Loucy (cell line): Measurements from ENCODE around the gene LILRB2.
A peak's percentile ranks its signal among the peaks of the same experiment; 100 is the strongest.

Experiments used
- H2AFZ ChIP-seq: fragments of 200-600 bp; sonication (generic); 2 replicates; pipeline ENCODE4 v1.6.0; 2016; ENCODE audit warnings: antibody characterized with exemption, mild to moderate bottlenecking, low read length, moderate library complexity
- H3F3A ChIP-seq: fragments of 200-600 bp; 2 replicates; pipeline ENCODE4 v1.6.0; 2016; ENCODE audit warnings: antibody characterized with exemption, low read depth, mild to moderate bottlenecking
- H3K27me3 ChIP-seq: fragments of 200-600 bp; sonication (generic); 2 replicates; pipeline ENCODE4 v1.6.1; 2014; ENCODE audit warnings: low read length, mild to moderate bottlenecking; ENCODE audit not compliant: insufficient read depth, poor library complexity, severe bottlenecking
- H3K36me3 ChIP-seq: fragments of 200-600 bp; sonication (generic); 2 replicates; pipeline ENCODE4 v1.6.1; 2016; ENCODE audit warnings: low read length; ENCODE audit not compliant: insufficient read depth
- H3K4me1 ChIP-seq: fragments of 200-600 bp; sonication (generic); 2 replicates; pipeline ENCODE4 v1.5.1; 2014; ENCODE audit warnings: low read length, mild to moderate bottlenecking; ENCODE audit not compliant: insufficient read depth, poor library complexity, severe bottlenecking
- H3K4me2 ChIP-seq: fragments of 200-600 bp; sonication (generic); 2 replicates; pipeline ENCODE4 v1.6.0; 2014; ENCODE audit warnings: antibody characterized with exemption, low read length, low read depth, mild to moderate bottlenecking; ENCODE audit not compliant: poor library complexity, severe bottlenecking
- H3K4me3 ChIP-seq: fragments of 200-600 bp; sonication (generic); 2 replicates; pipeline ENCODE4 v1.5.1; 2014; ENCODE audit warnings: low read length, mild to moderate bottlenecking, mixed read lengths; ENCODE audit not compliant: poor library complexity, severe bottlenecking
- H3K79me2 ChIP-seq: fragments of 200-600 bp; sonication (generic); 2 replicates; pipeline ENCODE4 v1.6.1; 2014; ENCODE audit warnings: low read length; ENCODE audit not compliant: insufficient read depth
- H3K9ac ChIP-seq: fragments of 200-600 bp; sonication (generic); 2 replicates; pipeline ENCODE4 v1.6.0; 2014; ENCODE audit warnings: mild to moderate bottlenecking, low read depth, low read length, moderate library complexity; ENCODE audit not compliant: poor library complexity, severe bottlenecking
- H3K9me2 ChIP-seq: fragments of 200-600 bp; sonication (generic); replicated peaks from 2 replicates; pipeline ENCODE4 v1.6.1; 2016; ENCODE audit warnings: low read depth, low read length, mixed read lengths
- H3K9me3 ChIP-seq: fragments of 200-600 bp; sonication (generic); 2 replicates; pipeline ENCODE4 v1.6.1; 2014; ENCODE audit warnings: mild to moderate bottlenecking, antibody characterized with exemption, low read length, low read depth; ENCODE audit not compliant: insufficient read depth
- H4K20me1 ChIP-seq: fragments of 200-600 bp; sonication (generic); 2 replicates; pipeline ENCODE4 v1.6.0; 2014; ENCODE audit warnings: antibody characterized with exemption, low read length, mild to moderate bottlenecking; ENCODE audit not compliant: insufficient read depth, poor library complexity, severe bottlenecking
- CTCF ChIP-seq: fragments of 200-600 bp; sonication (generic); conservative IDR thresholded peaks from 2 replicates; pipeline ENCODE4 v1.5.1; 2014; ENCODE audit warnings: mild to moderate bottlenecking, antibody characterized with exemption, low read length
- EZH2phosphoT487 ChIP-seq: fragments of 200-600 bp; IDR thresholded peaks from 2 replicates; pipeline ENCODE4 v1.6.1; 2018; ENCODE audit warnings: antibody characterized with exemption, mild to moderate bottlenecking, moderate library complexity, borderline replicate concordance

LILRB2 gene

GRCh38 chr19:54299126-54299498 lies 18.2 kb upstream of the LILRB2 start:
- H3F3A ChIP-seq: no peaks in the 10 kb centered on the region
- peaks cover 1% of the 10 kb centered on the region for H3K4me1 ChIP-seq
- no peaks in the 10 kb centered on the region for H3K9me2 ChIP-seq
- H2AFZ ChIP-seq: no peak overlapping the region
- no peak overlapping the region for H3K4me3 ChIP-seq
- no peak overlapping the region for H3K9ac ChIP-seq
- H4K20me1 ChIP-seq: no peaks in the 10 kb centered on the region
- no peaks in the 10 kb centered on the region for H3K79me2 ChIP-seq
- no peaks in the 10 kb centered on the region for H3K27me3 ChIP-seq
- no peak overlapping the region for H3K4me2 ChIP-seq
- no peaks in the 10 kb centered on the region for H3K36me3 ChIP-seq
- H3K9me3 ChIP-seq: no peaks in the 10 kb centered on the region
- TF ChIP-seq CTCF (no peak), EZH2phosphoT487 (no peak)

- H3F3A ChIP-seq: no peaks in the 10 kb centered on the region
- H3K27me3 ChIP-seq: no peaks in the 10 kb centered on the region
- H2AFZ ChIP-seq: no peak overlapping the region
- no peak overlapping the region for H3K4me2 ChIP-seq
- H3K79me2 ChIP-seq: no peaks in the 10 kb centered on the region
- no peak overlapping the region for H3K9ac ChIP-seq
- TF ChIP-seq EZH2phosphoT487 (no peak), CTCF (no peak)
- no peaks in the 10 kb centered on the region for H3K9me2 ChIP-seq
- H3K4me1 ChIP-seq: no peaks in the 10 kb centered on the region
- no peak overlapping the region for H3K4me3 ChIP-seq
- no peaks in the 10 kb centered on the region for H3K36me3 ChIP-seq
- H4K20me1 ChIP-seq: no peaks in the 10 kb centered on the region
- H3K9me3 ChIP-seq: no peaks in the 10 kb centered on the region
These were observed 17.6 kb upstream of the LILRB2 start for GRCh38 chr19:54298357-54299125.

GRCh38 chr19:54297759-54298305 lies 16.9 kb upstream of the LILRB2 start:
- H3K9me2 ChIP-seq: no peaks in the 10 kb centered on the region
- H4K20me1 ChIP-seq: no peaks in the 10 kb centered on the region
- H3F3A ChIP-seq: no peaks in the 10 kb centered on the region
- no peak overlapping the region for H3K4me2 ChIP-seq
- no peaks in the 10 kb centered on the region for H3K36me3 ChIP-seq
- H3K4me3 ChIP-seq: no peak overlapping the region
- TF ChIP-seq EZH2phosphoT487 (no peak), CTCF (peak; percentile 61)
- no peak overlapping the region for H2AFZ ChIP-seq
- H3K27me3 ChIP-seq: no peaks in the 10 kb centered on the region
- no peaks in the 10 kb centered on the region for H3K4me1 ChIP-seq
- no peak overlapping the region for H3K9ac ChIP-seq
- no peaks in the 10 kb centered on the region for H3K79me2 ChIP-seq
- H3K9me3 ChIP-seq: no peaks in the 10 kb centered on the region
